Measurements from ENCODE around the gene PRPF39. TPM values are rescaled to one million over a fixed set of nuclear protein-coding genes. Genes with fewer than 3 reads are reported as not detected.

Gene PRPF39
- total RNA-seq, 1 donor from 2014 or later: 97.2 TPM

- H3K4me1 ChIP-seq: no peaks in the 10 kb centered on the region
- no peak overlapping the region for H3K9ac ChIP-seq
- peaks cover 4% of the 10 kb centered on the region for H3K36me3 ChIP-seq
- DNase-seq (ENCODE audit: low spot score): no peak
- Mint-ChIP-seq H3K9me3 (no peaks in the 10 kb centered on the region), H3K27me3 (ENCODE audit: insufficient read depth, low read depth) (peaks cover 3% of the 10 kb centered on the region), H3K4me1 (no peaks in the 10 kb centered on the region), H3K4me3 (no peak overlapping the region), H3K36me3 (peaks cover 13% of the 10 kb centered on the region), H3K27ac (no peak overlapping the region)
- no peaks in the 10 kb centered on the region for H3K27me3 ChIP-seq
- no peak overlapping the region for H3K4me3 ChIP-seq
- H3K9me3 ChIP-seq (ENCODE audit: low read depth): no peaks in the 10 kb centered on the region
- no peaks in the 10 kb centered on the region for H3K79me2 ChIP-seq (ENCODE audit: low read depth)
- H3K4me2 ChIP-seq: no peak overlapping the region
- no peaks in the 10 kb centered on the region for H4K20me1 ChIP-seq (ENCODE audit: low read depth)
- no peak overlapping the region for H2AFZ ChIP-seq (replicated peaks)
- TF ChIP-seq EZH2 (IDR thresholded peaks at IDR 0.05): no peak
- TF ChIP-seq CTCF (IDR thresholded peaks at IDR 0.05): no peak
- TF ChIP-seq EZH2phosphoT487 (IDR thresholded peaks at IDR 0.05): no peak
- H3K27ac ChIP-seq: no peak overlapping the region
- no peaks in the 10 kb centered on the region for H3F3A ChIP-seq (ENCODE audit: low read depth)
Measured at GRCh38 chr14:45051896-45052295, 32.0 kb upstream of the PRPF39 start.

- no peaks in the 10 kb centered on the region for H3K4me1 ChIP-seq
- H3K36me3 Mint-ChIP-seq: peaks cover 20% of the 10 kb centered on the region
- H3K4me3 Mint-ChIP-seq: no peak overlapping the region
- no peaks in the 10 kb centered on the region for H3K9me3 ChIP-seq (ENCODE audit: low read depth)
- H3K4me1 Mint-ChIP-seq: no peaks in the 10 kb centered on the region
- no peak overlapping the region for H2AFZ ChIP-seq (replicated peaks)
- no peak overlapping the region for H3K4me2 ChIP-seq
- H3K27me3 ChIP-seq: no peaks in the 10 kb centered on the region
- TF ChIP-seq EZH2 (IDR thresholded peaks at IDR 0.05) (no peak), EZH2phosphoT487 (IDR thresholded peaks at IDR 0.05) (no peak), CTCF (IDR thresholded peaks at IDR 0.05) (no peak)
- H3K9me3 Mint-ChIP-seq: no peaks in the 10 kb centered on the region
- H3K27ac ChIP-seq: no peak overlapping the region
- no peak overlapping the region for H3K4me3 ChIP-seq
- H4K20me1 ChIP-seq (ENCODE audit: low read depth): no peaks in the 10 kb centered on the region
- no peaks in the 10 kb centered on the region for H3F3A ChIP-seq (ENCODE audit: low read depth)
- no peak overlapping the region for H3K27ac Mint-ChIP-seq
- H3K36me3 ChIP-seq: peaks cover 7% of the 10 kb centered on the region
- DNase-seq (ENCODE audit: low spot score): no peak
- no peaks in the 10 kb centered on the region for H3K27me3 Mint-ChIP-seq (ENCODE audit: insufficient read depth, low read depth)
- H3K9ac ChIP-seq: no peak overlapping the region
- no peaks in the 10 kb centered on the region for H3K79me2 ChIP-seq (ENCODE audit: low read depth)
Measured at GRCh38 chr14:45057349-45057748, 26.6 kb upstream of the PRPF39 start.

- TF ChIP-seq EZH2 (IDR thresholded peaks at IDR 0.05) (no peak), EZH2phosphoT487 (IDR thresholded peaks at IDR 0.05) (no peak), CTCF (IDR thresholded peaks at IDR 0.05) (no peak)
- no peak overlapping the region for H3K27ac Mint-ChIP-seq
- H3K36me3 Mint-ChIP-seq: peaks cover 20% of the 10 kb centered on the region
- no peaks in the 10 kb centered on the region for H3K79me2 ChIP-seq (ENCODE audit: low read depth)
- no peaks in the 10 kb centered on the region for H3K27me3 ChIP-seq
- H3K27me3 Mint-ChIP-seq (ENCODE audit: insufficient read depth, low read depth): no peaks in the 10 kb centered on the region
- no peak for DNase-seq (ENCODE audit: low spot score)
- no peak overlapping the region for H3K4me3 ChIP-seq
- H3F3A ChIP-seq (ENCODE audit: low read depth): no peaks in the 10 kb centered on the region
- no peaks in the 10 kb centered on the region for H3K9me3 ChIP-seq (ENCODE audit: low read depth)
- H3K4me3 Mint-ChIP-seq: no peak overlapping the region
- H3K4me2 ChIP-seq: no peak overlapping the region
- no peaks in the 10 kb centered on the region for H4K20me1 ChIP-seq (ENCODE audit: low read depth)
- no peak overlapping the region for H3K27ac ChIP-seq
- H3K4me1 ChIP-seq: no peaks in the 10 kb centered on the region
- no peak overlapping the region for H2AFZ ChIP-seq (replicated peaks)
- H3K36me3 ChIP-seq: peaks cover 7% of the 10 kb centered on the region
- no peaks in the 10 kb centered on the region for H3K9me3 Mint-ChIP-seq
- no peaks in the 10 kb centered on the region for H3K4me1 Mint-ChIP-seq
- H3K9ac ChIP-seq: no peak overlapping the region
Measured at GRCh38 chr14:45057881-45058364, 26.0 kb upstream of the PRPF39 start.
